ENCODE results near the gene MMP1.

MMP1 gene

DNA sequence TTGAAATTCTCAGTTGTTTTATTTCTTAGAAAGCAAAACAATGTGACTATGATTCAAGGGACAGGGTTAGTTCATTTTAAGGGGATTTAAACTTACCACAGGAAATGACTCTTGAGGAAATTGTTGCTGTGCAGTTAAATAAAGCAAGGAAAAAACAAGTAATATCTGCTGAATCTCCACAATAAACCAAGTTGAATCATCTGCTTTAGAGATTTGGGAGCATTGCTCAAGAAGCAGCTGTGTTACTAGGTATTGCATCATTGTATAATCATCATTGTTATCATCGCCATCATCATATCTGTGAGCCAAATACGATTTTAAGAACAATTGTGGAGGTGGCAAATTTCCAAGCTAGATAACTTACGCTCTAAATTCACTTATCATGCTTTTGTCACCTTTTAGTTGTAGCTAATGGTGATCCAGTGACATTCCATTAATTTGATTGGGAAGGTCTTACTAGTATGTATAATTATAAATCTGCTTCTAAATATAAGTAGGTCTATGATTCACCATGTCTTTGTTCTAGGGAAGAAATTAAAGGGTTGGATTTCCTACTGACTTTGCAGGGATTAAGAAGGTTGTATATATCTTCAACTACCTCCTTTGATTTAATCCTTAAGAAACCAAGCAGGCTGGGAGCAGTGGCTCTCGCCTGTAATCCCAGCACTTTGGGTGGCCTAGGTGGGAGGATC, 37.5 kb downstream of the MMP1 start:
- Histone ChIP-seq H2AFZ (ENCODE audit: low read depth, low read length, severe bottlenecking) (no peak overlapping the region), H3K9me3 (ENCODE audit: insufficient read depth, low read length) (no peaks in the 10 kb centered on the region), H3K4me3 (ENCODE audit: insufficient read depth, low read length, poor library complexity, severe bottlenecking) (no peak overlapping the region), H3K79me2 (ENCODE audit: insufficient read depth, low read length) (no peaks in the 10 kb centered on the region), H3K27ac (ENCODE audit: low read depth, low read length) (no peak overlapping the region), H3K9ac (ENCODE audit: low read length) (no peak overlapping the region), H3K4me2 (ENCODE audit: low read depth, low read length, poor library complexity, severe bottlenecking) (no peak overlapping the region), H3F3A (ENCODE audit: insufficient read depth) (no peaks in the 10 kb centered on the region), H3K36me3 (ENCODE audit: low read length) (no peaks in the 10 kb centered on the region), H3K27me3 (ENCODE audit: low read length) (no peaks in the 10 kb centered on the region), H4K20me1 (ENCODE audit: low read depth, low read length) (no peaks in the 10 kb centered on the region), H3K9me2 (replicated peaks; ENCODE audit: insufficient read depth, low read length) (no peaks in the 10 kb centered on the region)
- TF ChIP-seq, protein P1, sequence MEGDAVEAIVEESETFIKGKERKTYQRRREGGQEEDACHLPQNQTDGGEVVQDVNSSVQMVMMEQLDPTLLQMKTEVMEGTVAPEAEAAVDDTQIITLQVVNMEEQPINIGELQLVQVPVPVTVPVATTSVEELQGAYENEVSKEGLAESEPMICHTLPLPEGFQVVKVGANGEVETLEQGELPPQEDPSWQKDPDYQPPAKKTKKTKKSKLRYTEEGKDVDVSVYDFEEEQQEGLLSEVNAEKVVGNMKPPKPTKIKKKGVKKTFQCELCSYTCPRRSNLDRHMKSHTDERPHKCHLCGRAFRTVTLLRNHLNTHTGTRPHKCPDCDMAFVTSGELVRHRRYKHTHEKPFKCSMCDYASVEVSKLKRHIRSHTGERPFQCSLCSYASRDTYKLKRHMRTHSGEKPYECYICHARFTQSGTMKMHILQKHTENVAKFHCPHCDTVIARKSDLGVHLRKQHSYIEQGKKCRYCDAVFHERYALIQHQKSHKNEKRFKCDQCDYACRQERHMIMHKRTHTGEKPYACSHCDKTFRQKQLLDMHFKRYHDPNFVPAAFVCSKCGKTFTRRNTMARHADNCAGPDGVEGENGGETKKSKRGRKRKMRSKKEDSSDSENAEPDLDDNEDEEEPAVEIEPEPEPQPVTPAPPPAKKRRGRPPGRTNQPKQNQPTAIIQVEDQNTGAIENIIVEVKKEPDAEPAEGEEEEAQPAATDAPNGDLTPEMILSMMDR (IDR thresholded peaks at IDR 0.05; ENCODE audit: insufficient read depth, low read length, poor library complexity, severe bottlenecking): no peak
- no peak for TF ChIP-seq EZH2phosphoT487 (conservative IDR thresholded peaks at IDR 0.05; ENCODE audit: low read length)

- no peak overlapping the region for H3K4me2 ChIP-seq (ENCODE audit: low read depth, low read length, poor library complexity, severe bottlenecking)
- TF ChIP-seq EZH2phosphoT487 (conservative IDR thresholded peaks at IDR 0.05; ENCODE audit: low read length): no peak
- TF ChIP-seq, protein P1 (IDR thresholded peaks at IDR 0.05; ENCODE audit: insufficient read depth, low read length, poor library complexity, severe bottlenecking): no peak
- H2AFZ ChIP-seq (ENCODE audit: low read depth, low read length, severe bottlenecking): no peak overlapping the region
These were observed 40.0 kb downstream of the MMP1 start for GRCh38 chr11:102757823-102758549.

DNA sequence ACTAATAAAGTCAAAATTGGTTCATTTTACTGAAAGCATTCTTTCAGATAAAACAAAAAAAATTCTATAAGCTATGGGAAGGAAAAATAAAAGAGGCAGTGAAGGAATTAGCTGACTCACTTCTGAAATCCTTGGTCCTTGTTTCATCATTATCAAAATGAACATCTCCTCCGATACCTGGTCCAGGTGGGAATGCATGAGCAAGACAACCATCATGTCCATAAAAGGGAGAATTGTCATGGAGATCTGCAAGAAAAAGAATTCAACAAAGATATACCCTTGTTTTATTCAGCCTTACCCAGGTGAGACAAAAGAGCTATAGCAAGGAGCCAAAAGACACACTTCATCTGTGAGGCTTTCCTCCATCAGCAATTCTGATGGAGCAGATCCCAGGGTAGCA, 44.7 kb downstream of the MMP1 start:
- no peaks in the 10 kb centered on the region for H3F3A ChIP-seq (ENCODE audit: insufficient read depth)
- TF ChIP-seq, protein P1 (IDR thresholded peaks at IDR 0.05; ENCODE audit: insufficient read depth, low read length, poor library complexity, severe bottlenecking): no peak
- TF ChIP-seq EZH2phosphoT487 (conservative IDR thresholded peaks at IDR 0.05; ENCODE audit: low read length): no peak
- H2AFZ ChIP-seq (ENCODE audit: low read depth, low read length, severe bottlenecking): no peak overlapping the region
- H3K27ac ChIP-seq (ENCODE audit: low read depth, low read length): no peak overlapping the region
- no peak overlapping the region for H3K4me2 ChIP-seq (ENCODE audit: low read depth, low read length, poor library complexity, severe bottlenecking)
- H3K36me3 ChIP-seq (ENCODE audit: low read length): no peaks in the 10 kb centered on the region
- H3K9me2 ChIP-seq (replicated peaks; ENCODE audit: insufficient read depth, low read length): no peaks in the 10 kb centered on the region
- no peaks in the 10 kb centered on the region for H4K20me1 ChIP-seq (ENCODE audit: low read depth, low read length)
- no peaks in the 10 kb centered on the region for H3K27me3 ChIP-seq (ENCODE audit: low read length)
- H3K9me3 ChIP-seq (ENCODE audit: insufficient read depth, low read length): no peaks in the 10 kb centered on the region
- no peak overlapping the region for H3K4me3 ChIP-seq (ENCODE audit: insufficient read depth, low read length, poor library complexity, severe bottlenecking)
- no peak overlapping the region for H3K9ac ChIP-seq (ENCODE audit: low read length)
- no peaks in the 10 kb centered on the region for H3K79me2 ChIP-seq (ENCODE audit: insufficient read depth, low read length)

More at GRCh38 chr11:102757823-102758549, 40.0 kb downstream of the MMP1 start:
- Histone ChIP-seq H3K79me2 (ENCODE audit: insufficient read depth, low read length) (no peaks in the 10 kb centered on the region), H3K4me3 (ENCODE audit: insufficient read depth, low read length, poor library complexity, severe bottlenecking) (no peak overlapping the region), H3K36me3 (ENCODE audit: low read length) (no peaks in the 10 kb centered on the region), H3K9me3 (ENCODE audit: insufficient read depth, low read length) (no peaks in the 10 kb centered on the region), H3K27me3 (ENCODE audit: low read length) (no peaks in the 10 kb centered on the region), H3K9ac (ENCODE audit: low read length) (no peak overlapping the region), H3F3A (ENCODE audit: insufficient read depth) (no peaks in the 10 kb centered on the region), H3K9me2 (replicated peaks; ENCODE audit: insufficient read depth, low read length) (no peaks in the 10 kb centered on the region), H4K20me1 (ENCODE audit: low read depth, low read length) (no peaks in the 10 kb centered on the region), H3K27ac (ENCODE audit: low read depth, low read length) (no peak overlapping the region)

Data from SU-DHL-6 (cell line).